A549 (cell line): ENCODE results near the gene DYNC1I1. TPM values are rescaled to one million over a fixed set of nuclear protein-coding genes. Genes with fewer than 3 reads are reported as not detected.

Source experiments
- ATAC-seq, 2 experiments: fragments of 200-7000 bp in 1 of 2; fragments of >200 bp in 1 of 2; cut with Nextera tagmentation in 1 of 2; cut with Tn5 transposase in 1 of 2; 3 replicates each; pipeline versions ENCODE4 v1.8.0 to v1.9.1; 2018 to 2020; ENCODE audit warnings: mild to moderate bottlenecking in 1 of 2, moderate library complexity in 1 of 2
- CTCF ChIA-PET: fragments of 300-600 bp; sonication (Branson Sonifier 250); formaldehyde crosslinking; extraction: SDS; loops from one replicate; lab custom pipeline; 2021; ENCODE audit warnings: antibody characterized with exemption, inconsistent platforms; lab: Yijun Ruan, JAX
- POLR2A ChIA-PET: fragments of 350-600 bp; formaldehyde crosslinking; extraction: SDS; loops from one replicate; lab custom pipeline; 2021; ENCODE audit warnings: antibody characterized with exemption, inconsistent platforms; lab: Yijun Ruan, JAX
- DNase-seq, 2 experiments: peaks; one replicate each; pipeline versions ENCODE4 v3.0.0 to v3.0.0-alpha.2; 2011 to 2016; ENCODE audit warnings: low read depth in 1 of 2, low spot score in 1 of 2
- FAIRE-seq: peaks from 2 replicates; lab custom pipeline; 2011; peaks lifted over from hg19 to GRCh38; lab: Jason Lieb, UNC
- H3K27ac ChIP-seq, 2 experiments: fragments of >200 bp; sonication (Bioruptor Twin); formaldehyde crosslinking; 3 replicates each; pipeline ENCODE4 v1.5.1; 2016 to 2017
- H3K4me1 ChIP-seq: fragments of >200 bp; sonication (Bioruptor Twin); formaldehyde crosslinking; 3 replicates; pipeline ENCODE4 v1.6.1; 2016
- H3K4me2 ChIP-seq: fragments of >200 bp; sonication (Bioruptor Twin); formaldehyde crosslinking; 3 replicates; pipeline ENCODE4 v1.6.1; 2016
- H3K4me3 ChIP-seq: fragments of >200 bp; sonication (Bioruptor Twin); formaldehyde crosslinking; 3 replicates; pipeline ENCODE4 v1.5.1; 2016
- H3K9me3 ChIP-seq: fragments of >200 bp; sonication (Bioruptor Twin); formaldehyde crosslinking; 3 replicates; pipeline ENCODE4 v1.6.1; 2016
- ATOH8 ChIP-seq: fragments of 250-450 bp; sonication (Bioruptor Pico); IDR thresholded peaks from 2 replicates; pipeline ENCODE4 v1.5.0; 2020; ENCODE audit warnings: low read depth, mild to moderate bottlenecking, moderate library complexity
- CHD4 ChIP-seq: fragments of 200-600 bp; sonication (generic); IDR thresholded peaks from 2 replicates; pipeline ENCODE4 v1.6.1; 2016; ENCODE audit warnings: antibody characterized with exemption, mild to moderate bottlenecking, borderline replicate concordance
- CTCF ChIP-seq: fragments of >200 bp; sonication (Bioruptor Twin); formaldehyde crosslinking; IDR thresholded peaks from 3 replicates; pipeline ENCODE4 v1.5.1; 2016
- EHF ChIP-seq: fragments of 250-450 bp; sonication (Bioruptor Pico); IDR thresholded peaks from 2 replicates; pipeline ENCODE4 v1.5.0; 2020; ENCODE audit warnings: mild to moderate bottlenecking
- EHMT2 ChIP-seq: fragments of 200-600 bp; sonication (generic); IDR thresholded peaks from 2 replicates; pipeline ENCODE4 v1.6.1; 2016; ENCODE audit warnings: antibody characterized with exemption, low read depth, mild to moderate bottlenecking, moderate library complexity
- FOSL2 ChIP-seq, 2 experiments: fragments of 450-650 bp in 1 of 2; fragments of >200 bp in 1 of 2; sonication (Bioruptor Twin) in 1 of 2; formaldehyde crosslinking; IDR thresholded peaks; 2 replicates each; pipeline versions ENCODE4 v1.5.0 to v1.6.1; 2016 to 2020; ENCODE audit warnings: mild to moderate bottlenecking in 1 of 2, moderate library complexity in 1 of 2
- FOXS1 ChIP-seq: fragments of 250-450 bp; sonication (Bioruptor Pico); IDR thresholded peaks from 2 replicates; pipeline ENCODE4 v1.5.0; 2020; ENCODE audit warnings: mild to moderate bottlenecking, moderate library complexity
- GATA3 ChIP-seq: IDR thresholded peaks from 2 replicates; pipeline ENCODE4 v1.6.1; 2012; ENCODE audit warnings: borderline replicate concordance
- HOXA7 ChIP-seq: fragments of 250-450 bp; sonication (Bioruptor Pico); IDR thresholded peaks from 2 replicates; pipeline ENCODE4 v1.5.0; 2020; ENCODE audit warnings: mild to moderate bottlenecking, moderate library complexity
- HOXB5 ChIP-seq: fragments of 250-450 bp; sonication (Bioruptor Pico); IDR thresholded peaks from 2 replicates; pipeline ENCODE4 v1.5.0; 2020; ENCODE audit warnings: mild to moderate bottlenecking, moderate library complexity
- JUNB ChIP-seq: fragments of >200 bp; sonication (Bioruptor Twin); formaldehyde crosslinking; IDR thresholded peaks from 2 replicates; pipeline ENCODE4 v1.6.1; 2016
- NPAS2 ChIP-seq: fragments of 250-450 bp; sonication (Bioruptor Pico); IDR thresholded peaks from 2 replicates; pipeline ENCODE4 v1.8.0; 2022; ENCODE audit warnings: mild to moderate bottlenecking, moderate library complexity, borderline replicate concordance
- NR3C1 ChIP-seq: fragments of >200 bp; sonication (Bioruptor Twin); formaldehyde crosslinking; IDR thresholded peaks from 3 replicates; pipeline ENCODE4 v1.6.1; 2017
- PBX3 ChIP-seq: IDR thresholded peaks from 2 replicates; pipeline ENCODE4 v1.6.1; 2012
- PHF8 ChIP-seq: fragments of 200-600 bp; sonication (generic); IDR thresholded peaks from 2 replicates; pipeline ENCODE4 v1.6.1; 2016; ENCODE audit warnings: low read depth, mild to moderate bottlenecking, antibody characterized with exemption, moderate library complexity, borderline replicate concordance
- POLR2A ChIP-seq: IDR thresholded peaks from 2 replicates; pipeline ENCODE4 v1.6.1; 2012; ENCODE audit warnings: mild to moderate bottlenecking, low read length
- RAD21 ChIP-seq, 2 experiments: fragments of >200 bp in 1 of 2; sonication (Bioruptor Twin) in 1 of 2; formaldehyde crosslinking in 1 of 2; IDR thresholded peaks in 1 of 2; conservative IDR thresholded peaks in 1 of 2; 2 replicates in 1 of 2; 3 replicates in 1 of 2; pipeline ENCODE4 v1.6.1; 2012 to 2018; ENCODE audit warnings: inconsistent platforms in 1 of 2
- RARB ChIP-seq: fragments of 250-450 bp; sonication (Bioruptor Pico); IDR thresholded peaks from 2 replicates; pipeline ENCODE4 v1.8.0; 2021; ENCODE audit warnings: mild to moderate bottlenecking, moderate library complexity
- RFX5 ChIP-seq: fragments of 450-650 bp; IDR thresholded peaks from 2 replicates; pipeline ENCODE4 v1.7.1; 2014; ENCODE audit warnings: antibody characterized with exemption, mild to moderate bottlenecking, moderate library complexity
- RNF2 ChIP-seq: fragments of 200-600 bp; sonication (generic); IDR thresholded peaks from 2 replicates; pipeline ENCODE4 v1.6.1; 2016; ENCODE audit warnings: low read depth, mild to moderate bottlenecking, antibody characterized with exemption, moderate library complexity, borderline replicate concordance
- SREBF2 ChIP-seq: fragments of 450-650 bp; IDR thresholded peaks from 2 replicates; pipeline ENCODE4 v1.6.1; 2014; ENCODE audit warnings: mild to moderate bottlenecking, moderate library complexity
- WGBS: methylation state at CpG from one replicate; pipeline ENCODE4 v1.1.6; 2017; ENCODE audit errors: missing lambda C conversion rate; 5-methylcytosine and 5-hydroxymethylcytosine counted together
- polyA plus RNA-seq, 4 experiments: library from polyadenylated mRNA; depleted of rRNA in 3 of 4; stranded (reverse); fragments of >200 nt; fragmentation: RNase III in 1 of 4; extraction: RNeasy Plus Mini Kit Qiagen cat#74134 plus additional on column Dnase treatment in 1 of 4; gene quantifications; 2 replicates in 3 of 4; 3 replicates in 1 of 4; pipeline ENCODE4 v1.2.3, GENCODE V29; 2011 to 2017
- TF ChIP-seq, protein P1 (sequence below): fragments of 250-450 bp; sonication (Bioruptor Pico); IDR thresholded peaks from 2 replicates; pipeline ENCODE4 v1.5.0; 2021; ENCODE audit warnings: mild to moderate bottlenecking, moderate library complexity, borderline replicate concordance
- TF ChIP-seq, protein P2 (sequence below): fragments of >200 bp; sonication (Bioruptor Twin); formaldehyde crosslinking; IDR thresholded peaks from 2 replicates; pipeline ENCODE4 v1.6.1; 2016

DYNC1I1 gene
- polyA plus RNA-seq, 2 of the 4 experiments (the other 2 are of a cell fraction), result 0.04 TPM; not detected in 1

DNA sequence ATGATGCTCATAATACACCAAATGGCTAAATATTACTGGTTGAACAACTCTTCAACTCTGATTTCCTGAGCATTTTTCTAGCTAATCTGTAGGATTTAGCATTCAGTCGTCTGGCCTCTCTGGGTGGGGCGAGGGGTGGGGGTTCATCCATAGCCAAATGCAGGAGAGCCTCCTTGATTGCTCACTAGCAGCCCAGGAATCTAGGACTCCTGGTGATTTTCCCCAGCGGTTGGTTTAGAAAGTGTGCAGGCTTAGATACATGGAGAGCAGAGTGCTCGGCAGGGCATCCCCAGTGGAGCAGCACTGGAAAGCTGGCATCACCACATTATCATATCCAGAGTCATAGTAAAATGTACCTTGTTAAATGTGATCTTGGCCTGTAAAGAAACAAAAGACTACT is 136.1 kb downstream of the DYNC1I1 start:
- 3% methylated on average over 4 of the region's 4 CpGs for WGBS
- TF ChIP-seq EHMT2, result no peak
- TF ChIP-seq RARB, result no peak
- TF ChIP-seq, protein P1, sequence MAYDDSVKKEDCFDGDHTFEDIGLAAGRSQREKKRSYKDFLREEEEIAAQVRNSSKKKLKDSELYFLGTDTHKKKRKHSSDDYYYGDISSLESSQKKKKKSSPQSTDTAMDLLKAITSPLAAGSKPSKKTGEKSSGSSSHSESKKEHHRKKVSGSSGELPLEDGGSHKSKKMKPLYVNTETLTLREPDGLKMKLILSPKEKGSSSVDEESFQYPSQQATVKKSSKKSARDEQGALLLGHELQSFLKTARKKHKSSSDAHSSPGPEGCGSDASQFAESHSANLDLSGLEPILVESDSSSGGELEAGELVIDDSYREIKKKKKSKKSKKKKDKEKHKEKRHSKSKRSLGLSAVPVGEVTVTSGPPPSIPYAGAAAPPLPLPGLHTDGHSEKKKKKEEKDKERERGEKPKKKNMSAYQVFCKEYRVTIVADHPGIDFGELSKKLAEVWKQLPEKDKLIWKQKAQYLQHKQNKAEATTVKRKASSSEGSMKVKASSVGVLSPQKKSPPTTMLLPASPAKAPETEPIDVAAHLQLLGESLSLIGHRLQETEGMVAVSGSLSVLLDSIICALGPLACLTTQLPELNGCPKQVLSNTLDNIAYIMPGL (CRISPR knock-in tag), result no peak
- TF ChIP-seq, protein P2, sequence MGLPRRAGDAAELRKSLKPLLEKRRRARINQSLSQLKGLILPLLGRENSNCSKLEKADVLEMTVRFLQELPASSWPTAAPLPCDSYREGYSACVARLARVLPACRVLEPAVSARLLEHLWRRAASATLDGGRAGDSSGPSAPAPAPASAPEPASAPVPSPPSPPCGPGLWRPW, result no peak
- no peak for TF ChIP-seq PHF8
- TF ChIP-seq FOSL2 (IDR thresholded peaks at IDR 0.05), result no peak
- no peak for TF ChIP-seq FOSL2 (CRISPR knock-in tag; IDR thresholded peaks at IDR 0.05)
- TF ChIP-seq ATOH8 (CRISPR knock-in tag), result no peak
- Histone ChIP-seq H3K4me3 (no peak overlapping the region), H3K27ac (no peak overlapping the region), H3K4me1 (no peaks in the 10 kb centered on the region), H3K9me3 (no peaks in the 10 kb centered on the region), H3K4me2 (no peak overlapping the region)
- DNase-seq, result no peak
- CTCF ChIA-PET, result interaction anchor here (1.0 to 4.2 kb wide), 4 partner anchors 8 to 185 kb away, joined by 3 to 22 read pairs (median 3); no protein-coding TSS in a partner anchor
- no peak for FAIRE-seq
- POLR2A ChIA-PET, result no interaction called here
- ATAC-seq, result peak; percentile 49 to 53; a peak in 2 of 6 replicates

DNA sequence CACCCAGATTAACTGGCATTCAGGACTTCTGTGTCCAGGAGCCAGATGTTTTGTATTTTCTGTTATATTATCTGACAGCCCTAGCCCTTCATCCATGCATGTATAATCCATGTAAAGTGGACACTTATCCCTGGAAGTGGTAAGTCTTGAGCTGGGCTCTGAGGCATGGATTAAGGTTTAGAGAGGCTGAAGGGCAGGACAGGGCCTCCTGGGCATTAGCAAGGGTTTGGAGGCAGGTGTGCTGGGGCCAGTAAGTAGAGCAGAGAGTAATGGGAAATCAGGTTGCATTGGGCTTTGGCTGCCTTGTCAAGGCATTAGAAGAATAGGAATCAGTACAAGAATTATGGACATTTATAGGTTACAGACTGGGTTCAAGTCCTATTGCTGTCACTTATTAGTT is 138.0 kb downstream of the DYNC1I1 start:
- DNase-seq (no peak), FAIRE-seq (no peak), ATAC-seq (no peak)
- H3K4me3 ChIP-seq, result no peak overlapping the region
- no peak overlapping the region for H3K27ac ChIP-seq
- H3K4me1 ChIP-seq, result no peaks in the 10 kb centered on the region
- POLR2A ChIA-PET, result no interaction called here
- no peak for TF ChIP-seq HOXB5
- TF ChIP-seq FOXS1 (CRISPR knock-in tag), result no peak
- TF ChIP-seq NR3C1, result no peak
- TF ChIP-seq GATA3, result no peak
- no peak for TF ChIP-seq RFX5
- no peak for TF ChIP-seq RNF2
- no peak for TF ChIP-seq EHF (CRISPR knock-in tag)
- TF ChIP-seq CHD4, result no peak
- no peak for TF ChIP-seq POLR2A
- no peak for TF ChIP-seq PBX3
- no peak for TF ChIP-seq CTCF
- no peak for TF ChIP-seq JUNB
- no peak for TF ChIP-seq RAD21 (conservative IDR thresholded peaks at IDR 0.05 in 1 of 2, IDR thresholded peaks at IDR 0.05 in 1 of 2)
- TF ChIP-seq SREBF2, result no peak
- TF ChIP-seq PHF8, result no peak
- no peak for TF ChIP-seq HOXA7 (CRISPR knock-in tag)
- TF ChIP-seq RARB, result no peak
- no peak for TF ChIP-seq NPAS2
- CTCF ChIA-PET, result interaction anchor here (1.7 kb wide), 1 partner anchor 13 kb away, joined by 3 read pairs; no protein-coding TSS in a partner anchor
- H3K9me3 ChIP-seq, result no peaks in the 10 kb centered on the region
- no peak overlapping the region for H3K4me2 ChIP-seq
